Stimulated activated CD8-positive, alpha-beta memory T cell treated with anti-CD3 and anti-CD28 coated beads, Interleukin-4, amount 100 ng/mL, for 1 hour (primary cell): ENCODE data around the gene TFPT.
"Not testable (repeated sequence)": the region's sequence is repeated elsewhere in the genome, so short reads cannot be mapped to it uniquely, and the experiment has no call there.

Source experiments
- DNase-seq, 2 donors: peaks; one replicate each; pipeline ENCODE4 v3.0.0-alpha.2; 2020; ENCODE audit warnings: low read depth in 2 of 2, low spot score in 1 of 2

The TFPT gene

GRCh38 chr19:54124393-54124792 lies 8.9 kb upstream of the TFPT start:
- no peak for DNase-seq

- DNase-seq: no peak
Measured at GRCh38 chr19:54123682-54124081, 8.2 kb upstream of the TFPT start.

- no peak for DNase-seq
Measured at GRCh38 chr19:54121259-54121658, 5.8 kb upstream of the TFPT start.

GRCh38 chr19:54114340-54115108 lies 933 bp downstream of the TFPT start:
- DNase-seq: no peak

- DNase-seq: no peak
Measured at GRCh38 chr19:54109651-54110050, 5.8 kb downstream of the TFPT start.

GRCh38 chr19:54108496-54108895 lies 7.0 kb downstream of the TFPT start:
- DNase-seq: no peak

GRCh38 chr19:54107876-54108490 lies 7.5 kb downstream of the TFPT start:
- no peak for DNase-seq

GRCh38 chr19:54106716-54107115 lies 8.7 kb downstream of the TFPT start:
- no peak for DNase-seq

GRCh38 chr19:54105796-54106195 lies 9.7 kb downstream of the TFPT start:
- no peak for DNase-seq

GRCh38 chr19:54104998-54105715 lies 10.3 kb downstream of the TFPT start:
- no peak for DNase-seq

GRCh38 chr19:54102421-54103169 lies 12.9 kb downstream of the TFPT start, which contains the start of gene NDUFA3:
Gene NDUFA3 (plus strand): TSS chr19:54102855. CDS start chr19:54102879, 24 bp downstream.
- DNase-seq: peak; percentile 86 to 94

GRCh38 chr19:54100561-54100960 lies 14.9 kb downstream of the TFPT start, which contains the start of gene OSCAR:
Gene OSCAR (minus strand): TSS chr19:54100803. CDS start chr19:54100792, 11 bp downstream.
- DNase-seq: no peak

GRCh38 chr19:54099903-54100255 lies 15.6 kb downstream of the TFPT start:
- not testable (repeated sequence) for DNase-seq

GRCh38 chr19:54099190-54099902 lies 16.1 kb downstream of the TFPT start:
- no peak for DNase-seq

GRCh38 chr19:54096617-54097106 lies 18.8 kb downstream of the TFPT start:
- no peak for DNase-seq

GRCh38 chr19:54095859-54096616 lies 19.4 kb downstream of the TFPT start:
- DNase-seq: not testable (repeated sequence)

GRCh38 chr19:54095136-54095858 lies 20.2 kb downstream of the TFPT start:
- DNase-seq: no peak

- DNase-seq: no peak
Measured at GRCh38 chr19:54094426-54095000, 20.9 kb downstream of the TFPT start.

GRCh38 chr19:54084410-54084809 lies 31.0 kb downstream of the TFPT start:
- no peak for DNase-seq
